SK-N-MC (cell line): ENCODE measurements around the gene TNNI3.

Experiments
- EZH2 ChIP-seq: fragments of 200-600 bp; sonication (generic); IDR thresholded peaks from one replicate; pipeline ENCODE4 v1.6.1; 2017; ENCODE audit warnings: antibody characterized with exemption
- FOXP2 ChIP-seq: optimal IDR thresholded peaks from 2 replicates; pipeline ENCODE3; 2011; ENCODE audit warnings: mild to moderate bottlenecking, moderate library complexity; ENCODE audit not compliant: insufficient read depth; ENCODE audit errors: extremely low read length, control extremely low read depth
- POLR2AphosphoS5 ChIP-seq: IDR thresholded peaks from 2 replicates; pipeline ENCODE4 v1.6.1; 2012; ENCODE audit warnings: mild to moderate bottlenecking, low read depth, low read length, borderline replicate concordance

- TF ChIP-seq EZH2, result no peak
- no peak for TF ChIP-seq POLR2AphosphoS5
- no peak for TF ChIP-seq FOXP2
These were observed 8.2 kb downstream of the TNNI3 start, which contains the start of gene TNNT1 for GRCh38 chr19:55149078-55150003.
